ENCODE results near the gene XAB2. TPM values are rescaled to one million over a fixed set of nuclear protein-coding genes. Genes with fewer than 3 reads are reported as not detected.

Gene XAB2
- polyA plus RNA-seq, 1 experiment = 39.8 TPM

- no peak for TF ChIP-seq CTCF (IDR thresholded peaks at IDR 0.05; ENCODE audit: insufficient read depth, low read depth, low read length)
- POLR2A ChIA-PET = no interaction called here
- Histone ChIP-seq H3K4me3 (ENCODE audit: low read depth, low read length) (no peak overlapping the region), H3K36me3 (ENCODE audit: control insufficient read depth, insufficient read depth, low read length) (no peaks in the 10 kb centered on the region), H3K27me3 (ENCODE audit: control insufficient read depth, insufficient read depth, low read length) (no peaks in the 10 kb centered on the region)
- DNase-seq (ENCODE audit: low read depth) = no peak
- CTCF ChIA-PET = no interaction called here
These were observed 18.7 kb downstream of the XAB2 start for GRCh38 chr19:7610491-7611240.

- TF ChIP-seq CTCF (IDR thresholded peaks at IDR 0.05; ENCODE audit: insufficient read depth, low read depth, low read length) = no peak
- Histone ChIP-seq H3K4me3 (ENCODE audit: low read depth, low read length) (no peak overlapping the region), H3K27me3 (ENCODE audit: control insufficient read depth, insufficient read depth, low read length) (no peaks in the 10 kb centered on the region), H3K36me3 (ENCODE audit: control insufficient read depth, insufficient read depth, low read length) (no peaks in the 10 kb centered on the region)
- CTCF ChIA-PET = interaction anchor here (2.5 kb wide), 1 partner anchor 40 kb away, joined by 11 read pairs; no protein-coding TSS in a partner anchor
- POLR2A ChIA-PET = no interaction called here
- no peak for DNase-seq (ENCODE audit: low read depth)
These were observed 21.3 kb downstream of the XAB2 start for GRCh38 chr19:7607874-7608560.

GRCh38 chr19:7607212-7607873 lies 22.0 kb downstream of the XAB2 start:
- Histone ChIP-seq H3K27me3 (ENCODE audit: control insufficient read depth, insufficient read depth, low read length) (no peaks in the 10 kb centered on the region), H3K36me3 (ENCODE audit: control insufficient read depth, insufficient read depth, low read length) (no peaks in the 10 kb centered on the region), H3K4me3 (ENCODE audit: low read depth, low read length) (no peak overlapping the region)
- DNase-seq (ENCODE audit: low read depth) = no peak
- ChIA-PET POLR2A (no interaction called here), CTCF (interaction anchor here (2.5 kb wide), 1 partner anchor 40 kb away, joined by 11 read pairs; no protein-coding TSS in a partner anchor)
- no peak for TF ChIP-seq CTCF (IDR thresholded peaks at IDR 0.05; ENCODE audit: insufficient read depth, low read depth, low read length)

- ChIA-PET POLR2A (no interaction called here), CTCF (no interaction called here)
- no peaks in the 10 kb centered on the region for H3K36me3 ChIP-seq (ENCODE audit: control insufficient read depth, insufficient read depth, low read length)
- H3K27me3 ChIP-seq (ENCODE audit: control insufficient read depth, insufficient read depth, low read length) = no peaks in the 10 kb centered on the region
- DNase-seq (ENCODE audit: low read depth) = no peak
- no peak overlapping the region for H3K4me3 ChIP-seq (ENCODE audit: low read depth, low read length)
- TF ChIP-seq CTCF (IDR thresholded peaks at IDR 0.05; ENCODE audit: insufficient read depth, low read depth, low read length) = no peak
These were observed 23.1 kb downstream of the XAB2 start for GRCh38 chr19:7606289-7606688.
